ENCODE results near the gene RXFP1. TPM values are rescaled to one million over a fixed set of nuclear protein-coding genes. Genes with fewer than 3 reads are reported as not detected.

RXFP1 gene
- total RNA-seq, 4 donors from 2014 or later = 0.13 TPM; not detected in 3

GRCh38 chr4:158673633-158674032, 152.0 kb downstream of the RXFP1 start:
- DNase-seq (ENCODE audit: low spot score) = no peak
- TF ChIP-seq, protein P1, sequence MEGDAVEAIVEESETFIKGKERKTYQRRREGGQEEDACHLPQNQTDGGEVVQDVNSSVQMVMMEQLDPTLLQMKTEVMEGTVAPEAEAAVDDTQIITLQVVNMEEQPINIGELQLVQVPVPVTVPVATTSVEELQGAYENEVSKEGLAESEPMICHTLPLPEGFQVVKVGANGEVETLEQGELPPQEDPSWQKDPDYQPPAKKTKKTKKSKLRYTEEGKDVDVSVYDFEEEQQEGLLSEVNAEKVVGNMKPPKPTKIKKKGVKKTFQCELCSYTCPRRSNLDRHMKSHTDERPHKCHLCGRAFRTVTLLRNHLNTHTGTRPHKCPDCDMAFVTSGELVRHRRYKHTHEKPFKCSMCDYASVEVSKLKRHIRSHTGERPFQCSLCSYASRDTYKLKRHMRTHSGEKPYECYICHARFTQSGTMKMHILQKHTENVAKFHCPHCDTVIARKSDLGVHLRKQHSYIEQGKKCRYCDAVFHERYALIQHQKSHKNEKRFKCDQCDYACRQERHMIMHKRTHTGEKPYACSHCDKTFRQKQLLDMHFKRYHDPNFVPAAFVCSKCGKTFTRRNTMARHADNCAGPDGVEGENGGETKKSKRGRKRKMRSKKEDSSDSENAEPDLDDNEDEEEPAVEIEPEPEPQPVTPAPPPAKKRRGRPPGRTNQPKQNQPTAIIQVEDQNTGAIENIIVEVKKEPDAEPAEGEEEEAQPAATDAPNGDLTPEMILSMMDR (IDR thresholded peaks at IDR 0.05) = no peak
- no peak for ATAC-seq (ENCODE audit: low FRiP score)

GRCh38 chr4:158676076-158676475, 154.4 kb downstream of the RXFP1 start:
- ATAC-seq (ENCODE audit: low FRiP score) = no peak
- TF ChIP-seq, protein P1 (IDR thresholded peaks at IDR 0.05) = no peak

DNA sequence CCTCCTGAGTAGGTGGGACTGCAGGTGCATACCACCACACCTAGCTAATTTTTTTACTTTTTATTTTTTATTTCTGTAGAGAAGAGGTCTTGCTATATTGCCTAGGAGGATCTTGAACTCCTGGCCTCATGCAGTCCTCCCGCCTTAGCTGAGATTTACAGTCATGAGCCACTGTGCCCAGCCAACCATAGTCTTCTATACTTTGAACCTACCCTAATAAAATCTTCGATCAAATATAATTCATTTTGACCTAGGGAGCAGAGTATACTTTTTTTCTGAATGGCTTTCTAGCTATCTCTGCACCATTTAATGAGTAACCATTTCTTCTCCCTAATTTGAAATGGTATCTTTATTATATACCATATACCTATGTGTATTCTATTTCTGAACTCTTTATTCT, 157.1 kb downstream of the RXFP1 start:
- DNase-seq (ENCODE audit: low spot score) (no peak), ATAC-seq (ENCODE audit: low FRiP score) (no peak)
- TF ChIP-seq, protein P1 (IDR thresholded peaks at IDR 0.05) = no peak

More at GRCh38 chr4:158676076-158676475, 154.4 kb downstream of the RXFP1 start:
- no peak for DNase-seq (ENCODE audit: low spot score)

- no peak for ATAC-seq (ENCODE audit: low FRiP score)
- TF ChIP-seq, protein P1 (IDR thresholded peaks at IDR 0.05) = no peak
Observed at GRCh38 chr4:158681629-158682028, 159.9 kb downstream of the RXFP1 start.

GRCh38 chr4:158682066-158682465, 160.4 kb downstream of the RXFP1 start:
- ATAC-seq (ENCODE audit: low FRiP score) = no peak
- DNase-seq (ENCODE audit: low spot score) = no peak

More at GRCh38 chr4:158681629-158682028, 159.9 kb downstream of the RXFP1 start:
- no peak for DNase-seq (ENCODE audit: low spot score)

GRCh38 chr4:158688813-158689212, 167.1 kb downstream of the RXFP1 start:
- TF ChIP-seq, protein P1 (IDR thresholded peaks at IDR 0.05) = no peak
- ATAC-seq (ENCODE audit: low FRiP score) (no peak), DNase-seq (ENCODE audit: low spot score) (no peak)

More at GRCh38 chr4:158682066-158682465, 160.4 kb downstream of the RXFP1 start:
- TF ChIP-seq, protein P1 (IDR thresholded peaks at IDR 0.05) = no peak

Small RNA genes within 50 kb of the gene (small RNA-seq; reads per million reads assigned to genes)
- not detected for gene RF00012

Other genes with a start within 250 kb of the RXFP1 start
- 1 to 10 TPM; 3.2 to 5.0 (median 3.4) TPM for gene C4orf46, start 150.0 kb downstream of the RXFP1 start, total RNA-seq
- gene ETFDH, start 150.4 kb downstream of the RXFP1 start, total RNA-seq = 10 to 100 TPM; 26.4 to 68.9 (median 48.7) TPM
- 10 to 100 TPM; 15.6 to 23.9 (median 20.4) TPM for gene PPID, start 201.5 kb downstream of the RXFP1 start, total RNA-seq
- 100 to 1,000 TPM in 1 of 4 donors, 10 to 100 TPM in 3; 56.4 to 125 (median 73.4) TPM for gene FNIP2, start 247.1 kb downstream of the RXFP1 start, total RNA-seq

Measured in omental fat pad (tissue), 4 donors.